ENCODE results near the gene R3HCC1L. TPM values are rescaled to one million over a fixed set of nuclear protein-coding genes. Genes with fewer than 3 reads are reported as not detected.

The R3HCC1L gene
- total RNA-seq, 4 donors from 2014 or later, result 15.9 to 20.3 (median 18.6) TPM

GRCh38 chr10:98268694-98269431 is 134.4 kb downstream of the R3HCC1L start:
- TF ChIP-seq CTCF (IDR thresholded peaks at IDR 0.05) (no peak), POLR2A (IDR thresholded peaks at IDR 0.05) (no peak)
- Histone ChIP-seq H3K4me1 (peaks cover 53 to 73% of the 10 kb centered on the region in 2 donors), H3K9me3 (no peaks in the 10 kb centered on the region), H3K27me3 (no peaks in the 10 kb centered on the region), H3K36me3 (no peaks in the 10 kb centered on the region), H3K4me3 (replicated peaks in 1 of 3) (peak overlapping the region in 2 of 3 donors; percentile 23 to 54), H3K27ac (peak overlapping the region; percentile 90 to 97 (median 92))
- intact Hi-C loops (cut with DNase I), result no loop called here
- 17 to 22% methylated on average over 6 to 17 of the region's 17 CpGs for WGBS, 2 donors
- peak in 1 of 2 donors; percentile 48 for DNase-seq

GRCh38 chr10:98269435-98269912 is 135.0 kb downstream of the R3HCC1L start:
- Histone ChIP-seq H3K27me3 (no peaks in the 10 kb centered on the region), H3K36me3 (no peaks in the 10 kb centered on the region), H3K4me3 (replicated peaks in 1 of 3) (no peak overlapping the region), H3K27ac (peak overlapping the region; percentile 90 to 97 (median 92)), H3K4me1 (peaks cover 53 to 73% of the 10 kb centered on the region in 2 donors), H3K9me3 (no peaks in the 10 kb centered on the region)
- peak; percentile 99 for DNase-seq
- intact Hi-C loops (cut with DNase I), result no loop called here
- TF ChIP-seq POLR2A (IDR thresholded peaks at IDR 0.05) (peak in 1 of 2 donors; percentile 25), CTCF (IDR thresholded peaks at IDR 0.05) (no peak)
- 0% methylated on average over 2 to 6 of the region's 8 CpGs for WGBS, 2 donors

- no peaks in the 10 kb centered on the region for H3K9me3 ChIP-seq
- H3K4me3 ChIP-seq (replicated peaks in 1 of 3), result no peak overlapping the region
- peaks cover 53 to 73% of the 10 kb centered on the region in 2 donors for H3K4me1 ChIP-seq
- H3K36me3 ChIP-seq, result no peaks in the 10 kb centered on the region
- DNase-seq, result peak in 1 of 2 donors; percentile 33
- intact Hi-C loops (cut with DNase I), result no loop called here
- TF ChIP-seq POLR2A (IDR thresholded peaks at IDR 0.05), result no peak
- peak overlapping the region; percentile 63 to 92 (median 90) for H3K27ac ChIP-seq
- WGBS, 2 donors, result 65 to 67% methylated on average over 10 of the region's 10 CpGs
- no peaks in the 10 kb centered on the region for H3K27me3 ChIP-seq
These were observed 135.8 kb downstream of the R3HCC1L start for GRCh38 chr10:98270073-98270740.

GRCh38 chr10:98270786-98271185 is 136.3 kb downstream of the R3HCC1L start:
- Histone ChIP-seq H3K27me3 (no peaks in the 10 kb centered on the region), H3K36me3 (no peaks in the 10 kb centered on the region), H3K4me3 (replicated peaks in 1 of 3) (no peak overlapping the region), H3K4me1 (peaks cover 53 to 72% of the 10 kb centered on the region in 2 donors), H3K9me3 (no peaks in the 10 kb centered on the region), H3K27ac (peak overlapping the region; percentile 63 to 92 (median 90))
- no peak for DNase-seq
- intact Hi-C loops (cut with DNase I), result no loop called here
- WGBS, 2 donors, result 77 to 100% methylated on average over 1 of the region's 2 CpGs
- TF ChIP-seq CTCF (IDR thresholded peaks at IDR 0.05) (no peak), POLR2A (IDR thresholded peaks at IDR 0.05) (no peak)

- peak overlapping the region; percentile 14 to 68 (median 52) for H3K27ac ChIP-seq
- H3K36me3 ChIP-seq, result no peaks in the 10 kb centered on the region
- peak; percentile 88 to 89 for DNase-seq
- H3K9me3 ChIP-seq, result no peaks in the 10 kb centered on the region
- WGBS, 2 donors, result 27 to 33% methylated on average over 8 of the region's 8 CpGs
- H3K27me3 ChIP-seq, result no peaks in the 10 kb centered on the region
- peaks cover 50 to 57% of the 10 kb centered on the region in 2 donors for H3K4me1 ChIP-seq
- no peak for TF ChIP-seq POLR2A (IDR thresholded peaks at IDR 0.05)
- TF ChIP-seq CTCF (IDR thresholded peaks at IDR 0.05), result no peak
- no peak overlapping the region for H3K4me3 ChIP-seq (replicated peaks in 1 of 3)
- intact Hi-C loops (cut with DNase I), result no loop called here
These were observed 137.8 kb downstream of the R3HCC1L start for GRCh38 chr10:98272245-98272644.

Measured in thyroid gland (tissue), 4 donors.